Activated CD4-positive, CD25-positive, alpha-beta regulatory T cell treated with anti-CD3 and anti-CD28 coated beads, Interleukin-2, amount 50 U/mL, for 24 hours (primary cell): ENCODE results near the gene GPR25.
A peak's percentile ranks its signal among the peaks of the same experiment; 100 is the strongest.

ENCODE experiments used
- ATAC-seq, 2 donors: fragments of 150-1000 bp; cut with Tn5 transposase; one replicate each; pipeline ENCODE4 v1.10.0; 2021; ENCODE audit warnings: mild to moderate bottlenecking in 1 of 2, moderate library complexity in 1 of 2

Gene GPR25

GRCh38 chr1:200873671-200874397, 1.1 kb downstream of the GPR25 start:
- no peak for ATAC-seq

- ATAC-seq: no peak
Measured at GRCh38 chr1:200874694-200875093, 1.9 kb downstream of the GPR25 start.

GRCh38 chr1:200875416-200875815, 2.6 kb downstream of the GPR25 start:
- no peak for ATAC-seq

GRCh38 chr1:200877010-200877409, 4.2 kb downstream of the GPR25 start:
- no peak for ATAC-seq

GRCh38 chr1:200877839-200878551, 5.2 kb downstream of the GPR25 start:
- peak; percentile 81 to 82 for ATAC-seq

- ATAC-seq: peak; percentile 75 to 80
Measured at GRCh38 chr1:200880212-200880611, 7.4 kb downstream of the GPR25 start.

GRCh38 chr1:200883118-200883517, 10.3 kb downstream of the GPR25 start:
- no peak for ATAC-seq

GRCh38 chr1:200885623-200886402, 13.0 kb downstream of the GPR25 start:
- ATAC-seq: no peak

GRCh38 chr1:200886594-200886993, 13.8 kb downstream of the GPR25 start:
- ATAC-seq: no peak

GRCh38 chr1:200887036-200887435, 14.3 kb downstream of the GPR25 start:
- no peak for ATAC-seq

GRCh38 chr1:200887772-200888348, 15.1 kb downstream of the GPR25 start:
- ATAC-seq: no peak

GRCh38 chr1:200888349-200888838, 15.6 kb downstream of the GPR25 start:
- ATAC-seq: peak; percentile 81 to 86

GRCh38 chr1:200889571-200889970, 16.8 kb downstream of the GPR25 start:
- ATAC-seq: peak; percentile 81 to 86

GRCh38 chr1:200890027-200890426, 17.2 kb downstream of the GPR25 start:
- no peak for ATAC-seq

- no peak for ATAC-seq
Measured at GRCh38 chr1:200890818-200891773, 18.3 kb downstream of the GPR25 start.

GRCh38 chr1:200891774-200892157, 19.0 kb downstream of the GPR25 start:
- no peak for ATAC-seq

- ATAC-seq: no peak
Measured at GRCh38 chr1:200892546-200892945, 19.8 kb downstream of the GPR25 start.

GRCh38 chr1:200892958-200893357, 20.2 kb downstream of the GPR25 start:
- ATAC-seq: no peak

GRCh38 chr1:200893411-200893901, 20.7 kb downstream of the GPR25 start:
- no peak for ATAC-seq

GRCh38 chr1:200894712-200895442, 22.1 kb downstream of the GPR25 start, which contains the start of gene INAVA:
TSS of gene INAVA (plus strand) at chr1:200894900. CDS start at chr1:200898401, 3,501 bp downstream.
- no peak for ATAC-seq

- ATAC-seq: no peak
Measured at GRCh38 chr1:200895443-200895789, 22.6 kb downstream of the GPR25 start.
